Esophagus muscularis mucosa (tissue), 4 donors: ENCODE results near the gene PARP6. TPM values are rescaled to one million over a fixed set of nuclear protein-coding genes. Genes with fewer than 3 reads are reported as not detected.
A peak's percentile ranks its signal among the peaks of the same experiment; 100 is the strongest.

Experiments used
- DNase-seq: peaks from one replicate; pipeline ENCODE4 v3.0.0-alpha.2; 2017; ENCODE audit errors: extremely low spot score
- H3K27ac ChIP-seq, 4 donors: fragments of 200-600 bp; sonication (generic); replicated peaks in 1 of 4; 1 replicate in 3 of 4; 2 replicates in 1 of 4; pipeline ENCODE4 v1.5.1; 2016 to 2019; ENCODE audit warnings: mild to moderate bottlenecking in 1 of 4
- H3K27me3 ChIP-seq, 4 donors: fragments of 200-600 bp; sonication (generic); one replicate each; pipeline versions ENCODE4 v1.5.1 to v1.6.0; 2016 to 2019
- H3K36me3 ChIP-seq, 4 donors: fragments of 200-600 bp; sonication (generic); one replicate each; pipeline ENCODE4 v1.5.1; 2016 to 2019
- H3K4me1 ChIP-seq, 4 donors: fragments of 200-600 bp; sonication (generic); one replicate each; pipeline ENCODE4 v1.5.1; 2016 to 2019
- H3K4me3 ChIP-seq, 4 donors: fragments of 200-600 bp; sonication (generic); 1 replicate in 2 of 4; 2 replicates in 2 of 4; pipeline ENCODE4 v1.5.1; 2016 to 2019; ENCODE audit warnings: mild to moderate bottlenecking in 4 of 4, moderate library complexity in 1 of 4
- H3K9me3 ChIP-seq, 4 donors: fragments of 200-600 bp; sonication (generic); 1 replicate in 3 of 4; 2 replicates in 1 of 4; pipeline ENCODE4 v1.5.1; 2016 to 2019
- EP300 ChIP-seq: sonication (generic); formaldehyde crosslinking; IDR thresholded peaks from one replicate; pipeline ENCODE4 v1.6.1; 2017; ENCODE audit warnings: antibody characterized with exemption
- POLR2A ChIP-seq: fragments of 450-650 bp; IDR thresholded peaks from one replicate; pipeline ENCODE4 v1.6.1; 2017; ENCODE audit warnings: antibody characterized with exemption, moderate library complexity, mild to moderate bottlenecking, low read depth
- POLR2AphosphoS5 ChIP-seq, 2 donors: sonication (generic); formaldehyde crosslinking; IDR thresholded peaks; one replicate each; pipeline ENCODE4 v1.6.1; 2017; ENCODE audit warnings: antibody characterized with exemption in 2 of 2
- WGBS: methylation state at CpG from one replicate; pipeline ENCODE4 v1.1.5; 2018; 5-methylcytosine and 5-hydroxymethylcytosine counted together
- intact Hi-C: fragments of 100-400 bp; cut with DNase I; formaldehyde crosslinking; loops from one replicate; pipeline ENCODE4 v1.15.1; 2023
- total RNA-seq, 4 donors: library from RNA; depleted of rRNA; stranded (reverse); fragments of >200 nt; gene quantifications; one replicate each; pipeline versions ENCODE4 v1.1.0 to v1.2.1, GENCODE V29; 2016
- TF ChIP-seq, protein P1 (sequence below), 3 experiments: fragments of 200-600 bp in 2 of 3; fragments of 450-650 bp in 1 of 3; sonication (generic) in 2 of 3; IDR thresholded peaks; one replicate each; pipeline ENCODE4 v1.5.1; 2017 to 2019; ENCODE audit warnings: antibody characterized with exemption in 3 of 3, mild to moderate bottlenecking in 2 of 3, moderate library complexity in 1 of 3

PARP6 gene
- total RNA-seq, 4 donors from 2014 or later = 46.5 to 79.0 (median 53.7) TPM

DNA sequence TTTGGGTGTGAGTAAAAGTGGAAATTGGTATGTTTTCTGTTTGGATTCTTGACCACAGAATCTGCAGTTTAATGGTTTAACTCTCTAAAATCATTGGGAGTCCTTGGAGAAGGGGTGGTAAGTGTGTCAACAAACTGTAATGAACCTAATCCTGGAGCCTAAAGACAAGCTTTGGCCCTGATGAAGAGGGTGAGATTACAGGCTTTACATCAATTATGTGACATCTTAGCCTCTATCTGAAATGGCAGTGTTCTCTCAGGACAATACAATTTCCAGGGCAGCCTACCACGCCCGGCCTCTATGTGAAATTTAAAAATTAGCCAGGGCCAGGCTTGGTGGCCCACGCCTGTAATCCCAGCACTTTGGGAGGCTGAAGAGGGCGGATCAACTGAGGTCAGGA lies 37.1 kb downstream of the PARP6 start:
- DNase-seq = no peak
- H3K4me3 ChIP-seq = no peak overlapping the region
- no peaks in the 10 kb centered on the region for H3K27me3 ChIP-seq
- peaks cover 0 to 18% (median 15%) of the 10 kb centered on the region in 4 donors for H3K36me3 ChIP-seq
- H3K27ac ChIP-seq = no peak overlapping the region
- intact Hi-C loops = no loop called here
- H3K9me3 ChIP-seq = no peaks in the 10 kb centered on the region
- WGBS = 96% methylated on average over 4 of the region's 4 CpGs
- peaks cover 13 to 29% (median 21%) of the 10 kb centered on the region in 4 donors for H3K4me1 ChIP-seq
- TF ChIP-seq, protein P1, sequence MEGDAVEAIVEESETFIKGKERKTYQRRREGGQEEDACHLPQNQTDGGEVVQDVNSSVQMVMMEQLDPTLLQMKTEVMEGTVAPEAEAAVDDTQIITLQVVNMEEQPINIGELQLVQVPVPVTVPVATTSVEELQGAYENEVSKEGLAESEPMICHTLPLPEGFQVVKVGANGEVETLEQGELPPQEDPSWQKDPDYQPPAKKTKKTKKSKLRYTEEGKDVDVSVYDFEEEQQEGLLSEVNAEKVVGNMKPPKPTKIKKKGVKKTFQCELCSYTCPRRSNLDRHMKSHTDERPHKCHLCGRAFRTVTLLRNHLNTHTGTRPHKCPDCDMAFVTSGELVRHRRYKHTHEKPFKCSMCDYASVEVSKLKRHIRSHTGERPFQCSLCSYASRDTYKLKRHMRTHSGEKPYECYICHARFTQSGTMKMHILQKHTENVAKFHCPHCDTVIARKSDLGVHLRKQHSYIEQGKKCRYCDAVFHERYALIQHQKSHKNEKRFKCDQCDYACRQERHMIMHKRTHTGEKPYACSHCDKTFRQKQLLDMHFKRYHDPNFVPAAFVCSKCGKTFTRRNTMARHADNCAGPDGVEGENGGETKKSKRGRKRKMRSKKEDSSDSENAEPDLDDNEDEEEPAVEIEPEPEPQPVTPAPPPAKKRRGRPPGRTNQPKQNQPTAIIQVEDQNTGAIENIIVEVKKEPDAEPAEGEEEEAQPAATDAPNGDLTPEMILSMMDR (IDR thresholded peaks at IDR 0.05) = no peak
- TF ChIP-seq POLR2A = no peak
- TF ChIP-seq EP300 = no peak
- no peak for TF ChIP-seq POLR2AphosphoS5 (IDR thresholded peaks at IDR 0.05)

- peaks cover 21 to 38% (median 31%) of the 10 kb centered on the region in 4 donors for H3K4me1 ChIP-seq
- intact Hi-C loops = loop anchor here (2.0 to 5.0 kb wide), 2 partner anchors 36 to 39 kb away; partner anchors contain the start of genes GRAMD2A and PARP6
- H3K27me3 ChIP-seq = no peaks in the 10 kb centered on the region
- peaks cover 0 to 4% (median 2%) of the 10 kb centered on the region in 4 donors for H3K36me3 ChIP-seq
- WGBS = 95% methylated on average over 6 of the region's 6 CpGs
- no peak overlapping the region for H3K27ac ChIP-seq
- DNase-seq = no peak
- TF ChIP-seq EP300 = no peak
- TF ChIP-seq POLR2A = no peak
- TF ChIP-seq, protein P1 (IDR thresholded peaks at IDR 0.05) = no peak
- TF ChIP-seq POLR2AphosphoS5 (IDR thresholded peaks at IDR 0.05) = no peak
- H3K4me3 ChIP-seq = no peak overlapping the region
- H3K9me3 ChIP-seq = no peaks in the 10 kb centered on the region
Measured at GRCh38 chr15:72233769-72234168, 38.6 kb downstream of the PARP6 start.

GRCh38 chr15:72231833-72232478 lies 40.4 kb downstream of the PARP6 start:
- no peak for DNase-seq
- Histone ChIP-seq H3K9me3 (no peaks in the 10 kb centered on the region), H3K27me3 (no peaks in the 10 kb centered on the region), H3K27ac (peak overlapping the region; percentile 94 to 99 (median 96)), H3K36me3 (no peaks in the 10 kb centered on the region), H3K4me1 (peaks cover 35 to 45% (median 44%) of the 10 kb centered on the region in 4 donors), H3K4me3 (peak overlapping the region; percentile 69 to 92 (median 83))
- WGBS = 1% methylated on average over 16 of the region's 16 CpGs
- intact Hi-C loops = loop anchor here (2.0 to 5.0 kb wide), 2 partner anchors 35 to 41 kb away; partner anchors contain the start of genes GRAMD2A and PARP6
- peak; percentile 15 to 41 for TF ChIP-seq POLR2AphosphoS5 (IDR thresholded peaks at IDR 0.05)
- no peak for TF ChIP-seq EP300
- no peak for TF ChIP-seq POLR2A
- TF ChIP-seq, protein P1 (IDR thresholded peaks at IDR 0.05) = no peak

GRCh38 chr15:72231066-72231832 lies 41.1 kb downstream of the PARP6 start, which contains the start of gene PKM:
Gene PKM (minus strand): TSS chr15:72231190. CDS start chr15:72219097, 12,093 bp downstream.
- Histone ChIP-seq H3K27ac (peak within 1 kb of the TSS; percentile 94 to 99 (median 96)), H3K36me3 (no peaks in the 10 kb centered on the region), H3K9me3 (no peaks in the 10 kb centered on the region), H3K27me3 (no peaks in the 10 kb centered on the region), H3K4me3 (peak within 1 kb of the TSS; percentile 69 to 92 (median 83)), H3K4me1 (peaks cover 41 to 49% (median 48%) of the 10 kb centered on the region in 4 donors)
- 0% methylated on average over 19 of the region's 67 CpGs for WGBS
- TF ChIP-seq POLR2A (peak; percentile 97), POLR2AphosphoS5 (IDR thresholded peaks at IDR 0.05) (peak; percentile 90 to 99), EP300 (no peak)
- TF ChIP-seq, protein P1 (IDR thresholded peaks at IDR 0.05) = no peak
- peak; percentile 99 for DNase-seq
- intact Hi-C loops = loop anchor here (5.0 kb wide), 1 partner anchor 34 kb away; the partner anchor contains the start of gene GRAMD2A
